Measurements from ENCODE around the gene RTF2.
A peak's percentile ranks its signal among the peaks of the same experiment; 100 is the strongest.

RTF2 gene

DNA sequence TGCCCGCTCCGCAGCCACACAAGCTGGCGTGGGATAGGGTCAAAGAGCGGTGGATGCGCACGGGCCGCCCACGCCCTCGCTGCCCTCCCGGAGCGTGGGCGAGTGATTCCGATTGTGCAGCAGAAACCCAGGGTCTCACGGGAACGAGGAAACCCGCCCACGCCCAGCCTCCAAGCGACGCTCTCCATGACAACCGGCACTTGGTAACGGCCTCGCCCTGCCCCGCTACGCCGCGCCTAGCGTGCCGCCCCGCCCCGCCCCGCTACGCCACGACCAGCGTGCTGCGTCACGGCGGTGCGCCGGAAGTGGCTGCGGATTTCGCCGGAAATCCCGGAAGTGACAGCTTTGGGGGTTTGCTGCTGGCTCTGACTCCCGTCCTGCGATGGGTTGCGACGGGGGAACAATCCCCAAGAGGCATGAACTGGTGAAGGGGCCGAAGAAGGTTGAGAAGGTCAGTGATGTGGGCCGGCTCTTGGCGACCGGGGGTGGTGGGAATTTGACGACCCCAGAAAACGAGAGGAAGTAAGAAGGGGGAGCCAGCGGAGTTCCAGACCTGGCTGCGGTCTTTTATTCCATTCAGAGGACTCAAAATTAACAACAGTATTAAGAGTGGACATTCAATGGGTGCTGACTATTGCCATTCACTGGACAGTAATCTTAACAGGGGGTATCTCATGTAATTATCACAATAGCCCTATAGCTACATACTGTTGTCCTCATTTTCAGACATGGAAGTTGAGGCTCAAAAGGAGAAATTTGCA is at the start of gene RTF2:
TSS of gene RTF2 (plus strand) at position 312 of the 761 bp plus-strand sequence. CDS start at position 383, 71 bp downstream.
- H3K27ac ChIP-seq: peak within 1 kb of the TSS; percentile 49
- DNase-seq (ENCODE audit: low read depth, low spot score): peak; percentile 59

GRCh38 chr20:56420028-56420427 is 48.4 kb upstream of the RTF2 start:
- DNase-seq (ENCODE audit: low read depth, low spot score): no peak
- no peak overlapping the region for H3K27ac ChIP-seq

GRCh38 chr20:56420940-56421688 is 47.3 kb upstream of the RTF2 start:
- DNase-seq (ENCODE audit: low read depth, low spot score): no peak
- no peak overlapping the region for H3K27ac ChIP-seq

- DNase-seq (ENCODE audit: low read depth, low spot score): no peak
- H3K27ac ChIP-seq: no peak overlapping the region
Measured at GRCh38 chr20:56422076-56422823, 46.2 kb upstream of the RTF2 start.

- no peak overlapping the region for H3K27ac ChIP-seq
- DNase-seq (ENCODE audit: low read depth, low spot score): no peak
Measured at GRCh38 chr20:56422824-56423189, 45.6 kb upstream of the RTF2 start.

GRCh38 chr20:56423211-56423610 is 45.2 kb upstream of the RTF2 start:
- H3K27ac ChIP-seq: no peak overlapping the region

DNA sequence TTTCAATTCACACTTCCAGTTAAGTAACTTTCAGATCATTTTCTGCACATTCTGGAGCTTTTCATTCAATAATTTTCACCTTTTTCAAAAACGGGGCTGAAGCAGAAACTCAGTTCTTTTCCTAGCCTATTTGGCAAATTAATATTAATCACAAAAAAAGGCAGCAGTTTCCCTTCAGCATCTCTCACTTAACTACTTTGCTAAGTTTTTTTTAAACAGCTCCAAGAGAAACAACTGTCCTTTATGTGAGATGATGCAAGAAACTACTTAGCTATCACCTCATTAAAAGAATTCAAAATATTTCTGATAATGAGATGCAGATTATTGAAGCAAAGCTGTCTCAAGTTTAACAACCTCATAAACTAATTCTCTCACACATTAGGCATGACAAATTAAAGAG is 44.5 kb upstream of the RTF2 start:
- DNase-seq (ENCODE audit: low read depth, low spot score): no peak
- H3K27ac ChIP-seq: no peak overlapping the region

More at GRCh38 chr20:56423211-56423610, 45.2 kb upstream of the RTF2 start:
- DNase-seq (ENCODE audit: low read depth, low spot score): no peak

GRCh38 chr20:56424931-56425330 is 43.5 kb upstream of the RTF2 start:
- H3K27ac ChIP-seq: no peak overlapping the region
- no peak for DNase-seq (ENCODE audit: low read depth, low spot score)

GRCh38 chr20:56426026-56426425 is 42.4 kb upstream of the RTF2 start:
- H3K27ac ChIP-seq: no peak overlapping the region

GRCh38 chr20:56426926-56427325 is 41.5 kb upstream of the RTF2 start:
- no peak overlapping the region for H3K27ac ChIP-seq
- no peak for DNase-seq (ENCODE audit: low read depth, low spot score)

More at GRCh38 chr20:56426026-56426425, 42.4 kb upstream of the RTF2 start:
- DNase-seq (ENCODE audit: low read depth, low spot score): no peak

- no peak for DNase-seq (ENCODE audit: low read depth, low spot score)
Measured at GRCh38 chr20:56427797-56428196, 40.6 kb upstream of the RTF2 start.

GRCh38 chr20:56428410-56428809 is 40.0 kb upstream of the RTF2 start:
- no peak for DNase-seq (ENCODE audit: low read depth, low spot score)
- no peak overlapping the region for H3K27ac ChIP-seq

More at GRCh38 chr20:56427797-56428196, 40.6 kb upstream of the RTF2 start:
- no peak overlapping the region for H3K27ac ChIP-seq

DNA sequence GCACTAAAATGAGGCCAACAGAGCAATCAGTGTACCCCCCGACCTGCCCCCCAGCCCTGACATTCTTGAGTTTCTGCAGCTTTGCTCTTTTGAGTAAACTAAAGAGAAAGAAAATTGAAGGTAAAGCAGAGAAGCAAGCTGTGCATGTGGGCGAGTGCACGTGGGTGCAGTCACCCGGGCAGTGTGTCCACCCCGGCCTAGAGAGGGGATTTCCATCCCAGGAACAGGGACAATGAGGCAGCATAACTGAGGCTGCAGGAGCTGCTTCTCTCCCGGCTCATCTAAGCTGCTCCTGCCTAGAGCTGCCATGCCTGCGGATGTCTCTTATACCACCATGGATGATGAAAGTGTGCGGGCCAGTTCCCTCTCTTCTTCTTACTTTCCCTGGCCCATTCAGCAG is 39.5 kb upstream of the RTF2 start:
- H3K27ac ChIP-seq: no peak overlapping the region
- no peak for DNase-seq (ENCODE audit: low read depth, low spot score)

- no peak for DNase-seq (ENCODE audit: low read depth, low spot score)
- H3K27ac ChIP-seq: no peak overlapping the region
Measured at GRCh38 chr20:56429502-56429901, 38.9 kb upstream of the RTF2 start.

- no peak for DNase-seq (ENCODE audit: low read depth, low spot score)
- H3K27ac ChIP-seq: no peak overlapping the region
Measured at GRCh38 chr20:56429941-56430340, 38.5 kb upstream of the RTF2 start.

- H3K27ac ChIP-seq: no peak overlapping the region
- no peak for DNase-seq (ENCODE audit: low read depth, low spot score)
Measured at GRCh38 chr20:56430461-56430860, 38.0 kb upstream of the RTF2 start.

GRCh38 chr20:56430957-56431356 is 37.5 kb upstream of the RTF2 start:
- no peak overlapping the region for H3K27ac ChIP-seq
- no peak for DNase-seq (ENCODE audit: low read depth, low spot score)

- DNase-seq (ENCODE audit: low read depth, low spot score): no peak
- H3K27ac ChIP-seq: no peak overlapping the region
Measured at GRCh38 chr20:56431471-56431870, 37.0 kb upstream of the RTF2 start.

- DNase-seq (ENCODE audit: low read depth, low spot score): no peak
- no peak overlapping the region for H3K27ac ChIP-seq
Measured at GRCh38 chr20:56433221-56433879, 35.1 kb upstream of the RTF2 start.

DNA sequence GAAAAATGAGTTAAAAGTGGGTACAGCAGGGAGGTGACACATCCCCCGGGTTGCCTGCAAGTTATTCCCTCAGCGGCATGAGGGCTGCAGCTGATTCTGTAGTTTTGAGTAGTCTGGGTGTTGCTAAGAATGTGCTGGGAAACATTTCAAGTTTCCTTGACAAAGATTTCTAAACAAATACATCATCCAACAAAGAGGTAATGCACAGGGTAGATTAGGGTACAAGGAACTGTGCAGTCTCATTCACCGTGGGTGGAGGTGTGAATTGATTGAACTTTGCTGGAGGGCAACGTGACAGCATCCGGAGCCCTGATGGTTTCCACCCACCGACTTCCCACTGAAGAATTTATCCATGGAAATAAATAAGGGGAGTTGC is 34.6 kb upstream of the RTF2 start:
- DNase-seq (ENCODE audit: low read depth, low spot score): no peak
- H3K27ac ChIP-seq: no peak overlapping the region
